ENCODE results near the gene EFCAB11.
A peak's percentile ranks its signal among the peaks of the same experiment; 100 is the strongest.

Gene EFCAB11

GRCh38 chr14:89954070-89955021 is at the start of gene EFCAB11:
Gene EFCAB11 (minus strand): TSS chr14:89954730. CDS start chr14:89954660, 70 bp downstream.
- peak; percentile 96 for DNase-seq

GRCh38 chr14:90003526-90004307 is 49.2 kb upstream of the EFCAB11 start:
- no peak for DNase-seq

GRCh38 chr14:90000935-90001334 is 46.4 kb upstream of the EFCAB11 start:
- DNase-seq, result no peak

- DNase-seq, result no peak
These were observed 42.4 kb upstream of the EFCAB11 start for GRCh38 chr14:89996963-89997362.

- no peak for DNase-seq
These were observed 37.7 kb upstream of the EFCAB11 start for GRCh38 chr14:89992273-89992672.

- DNase-seq, result no peak
These were observed 36.2 kb upstream of the EFCAB11 start for GRCh38 chr14:89990623-89991275.

GRCh38 chr14:89990218-89990617 is 35.7 kb upstream of the EFCAB11 start:
- no peak for DNase-seq

- no peak for DNase-seq
These were observed 34.3 kb upstream of the EFCAB11 start for GRCh38 chr14:89988787-89989186.

- no peak for DNase-seq
These were observed 32.6 kb upstream of the EFCAB11 start for GRCh38 chr14:89987161-89987475.

- DNase-seq, result no peak
These were observed 32.1 kb upstream of the EFCAB11 start for GRCh38 chr14:89986462-89987160.

- no peak for DNase-seq
These were observed 28.8 kb upstream of the EFCAB11 start for GRCh38 chr14:89983375-89983774.

GRCh38 chr14:89978656-89979055 is 24.1 kb upstream of the EFCAB11 start:
- no peak for DNase-seq

GRCh38 chr14:89977668-89978067 is 23.1 kb upstream of the EFCAB11 start:
- no peak for DNase-seq

- peak; percentile 48 for DNase-seq
These were observed 18.8 kb upstream of the EFCAB11 start for GRCh38 chr14:89973234-89973823.

- no peak for DNase-seq
These were observed 11.3 kb upstream of the EFCAB11 start for GRCh38 chr14:89965839-89966238.

GRCh38 chr14:89963288-89963978 is 8.9 kb upstream of the EFCAB11 start:
- DNase-seq, result no peak

- DNase-seq, result no peak
These were observed 6.4 kb upstream of the EFCAB11 start for GRCh38 chr14:89960914-89961313.

GRCh38 chr14:89959853-89960445 is 5.4 kb upstream of the EFCAB11 start:
- no peak for DNase-seq

- no peak for DNase-seq
These were observed 4.4 kb upstream of the EFCAB11 start for GRCh38 chr14:89958966-89959365.

GRCh38 chr14:89957791-89958190 is 3.3 kb upstream of the EFCAB11 start:
- no peak for DNase-seq

GRCh38 chr14:89957376-89957775 is 2.8 kb upstream of the EFCAB11 start:
- DNase-seq, result no peak
